ENCODE measurements around the gene P2RX1. TPM values are rescaled to one million over a fixed set of nuclear protein-coding genes. Genes with fewer than 3 reads are reported as not detected.
A peak's percentile ranks its signal among the peaks of the same experiment; 100 is the strongest.

Gene P2RX1
- polyA plus RNA-seq, 5 donors: 1.3 to 2.6 (median 2.0) TPM

GRCh38 chr17:3889325-3890012, 26.8 kb downstream of the P2RX1 start:
- DNase-seq: no peak

GRCh38 chr17:3888343-3889171, 27.7 kb downstream of the P2RX1 start:
- DNase-seq: no peak

- DNase-seq: no peak
These were observed 28.5 kb downstream of the P2RX1 start for GRCh38 chr17:3887804-3888203.

GRCh38 chr17:3887394-3887793, 28.9 kb downstream of the P2RX1 start:
- no peak for DNase-seq

GRCh38 chr17:3886776-3887175, 29.5 kb downstream of the P2RX1 start:
- no peak for DNase-seq

GRCh38 chr17:3885970-3886369, 30.3 kb downstream of the P2RX1 start:
- DNase-seq: no peak

- no peak for DNase-seq
These were observed 31.0 kb downstream of the P2RX1 start for GRCh38 chr17:3885271-3885670.

GRCh38 chr17:3884188-3884587, 32.1 kb downstream of the P2RX1 start:
- no peak for DNase-seq

- no peak for DNase-seq
These were observed 34.0 kb downstream of the P2RX1 start for GRCh38 chr17:3882276-3882675.

GRCh38 chr17:3880983-3881382, 35.3 kb downstream of the P2RX1 start:
- no peak for DNase-seq

GRCh38 chr17:3879591-3880417, 36.5 kb downstream of the P2RX1 start:
- DNase-seq: no peak

- peak; percentile 57 to 76 for DNase-seq
These were observed 37.1 kb downstream of the P2RX1 start for GRCh38 chr17:3879186-3879585.

GRCh38 chr17:3877220-3877619, 39.0 kb downstream of the P2RX1 start:
- no peak for DNase-seq

GRCh38 chr17:3875317-3875716, 40.9 kb downstream of the P2RX1 start:
- no peak for DNase-seq

GRCh38 chr17:3873862-3874261, 42.4 kb downstream of the P2RX1 start:
- DNase-seq: no peak

- DNase-seq: peak in 1 of 2 donors; percentile 25
These were observed 45.4 kb downstream of the P2RX1 start for GRCh38 chr17:3870871-3871306.

GRCh38 chr17:3867606-3868005, 48.7 kb downstream of the P2RX1 start:
- DNase-seq: no peak

GRCh38 chr17:3867106-3867505, 49.2 kb downstream of the P2RX1 start:
- DNase-seq: no peak

GRCh38 chr17:3866276-3866675, 50.0 kb downstream of the P2RX1 start:
- DNase-seq: no peak

- peak in 1 of 2 donors; percentile 27 for DNase-seq
These were observed 51.1 kb downstream of the P2RX1 start for GRCh38 chr17:3865176-3865575.

- no peak for DNase-seq
These were observed 51.7 kb downstream of the P2RX1 start for GRCh38 chr17:3864534-3864933.

All from right lung (tissue), 5 donors.